M059J (cell line): Measurements from ENCODE around the gene MEMO1. TPM values are rescaled to one million over a fixed set of nuclear protein-coding genes. Genes with fewer than 3 reads are reported as not detected.
A peak's percentile ranks its signal among the peaks of the same experiment; 100 is the strongest.
"Not testable (repeated sequence)": the region's sequence is repeated elsewhere in the genome, so short reads cannot be mapped to it uniquely, and the experiment has no call there.

ENCODE experiments used
- DNase-seq: peaks from one replicate; pipeline ENCODE4 v3.0.0-alpha.2; 2012; ENCODE audit warnings: low read depth
- total RNA-seq: library from RNA; depleted of rRNA; stranded (reverse); fragments of >200 nt; shearing (Covaris generic); gene quantifications from 2 replicates; pipeline ENCODE4 v1.2.3, GENCODE V29; 2014

The MEMO1 gene
- total RNA-seq, 1 experiment from 2014 or later = 36.5 TPM

DNA sequence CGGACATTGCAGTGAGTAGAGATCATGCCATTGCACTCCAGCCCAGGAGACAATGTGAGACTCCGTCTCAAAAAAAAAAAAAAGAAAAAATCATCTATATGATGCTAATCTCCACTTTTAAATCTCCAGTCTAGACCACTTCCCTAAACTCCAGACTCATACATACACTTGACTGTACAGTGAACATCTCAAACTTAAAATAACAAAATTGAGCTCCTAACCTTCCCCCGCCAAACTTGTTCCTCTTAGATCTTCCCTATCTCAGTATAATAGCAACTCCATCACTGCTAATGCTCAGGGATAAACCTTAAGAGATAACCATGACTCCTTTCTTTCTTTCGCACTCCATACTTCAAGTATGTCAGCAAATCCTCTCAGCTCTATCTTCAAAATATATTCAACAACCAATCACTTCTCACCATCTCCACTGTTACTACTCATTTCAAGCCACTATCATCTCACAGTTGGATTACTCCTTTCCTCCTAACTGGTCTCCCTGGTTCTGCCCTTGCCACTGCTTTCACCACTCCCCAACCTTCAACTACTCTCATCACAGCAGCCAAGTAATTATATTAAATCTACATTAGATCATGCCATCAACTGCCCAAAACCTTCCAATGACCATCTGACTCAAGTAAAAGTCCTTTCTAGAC, 12.0 kb downstream of the MEMO1 start:
- DNase-seq = no peak

DNA sequence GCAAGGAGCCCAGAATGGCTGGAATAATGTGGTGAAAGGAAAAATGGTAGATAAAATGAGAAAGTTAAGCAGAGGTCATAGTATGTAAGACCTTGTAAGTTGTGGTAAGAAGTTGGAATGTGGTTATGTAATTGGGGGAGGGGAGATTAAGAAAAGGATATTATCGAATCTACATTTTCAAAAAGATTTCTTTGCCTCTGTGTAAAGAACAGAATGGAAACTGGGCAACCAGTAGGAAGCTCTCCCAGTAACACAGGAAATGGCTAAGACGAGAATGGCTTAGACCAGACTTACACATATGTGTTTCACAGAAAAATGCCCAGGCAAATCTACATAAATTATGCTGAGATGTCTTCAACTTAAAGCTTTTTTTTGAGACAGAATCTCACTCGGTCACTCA, 13.2 kb downstream of the MEMO1 start:
- no peak for DNase-seq

DNA sequence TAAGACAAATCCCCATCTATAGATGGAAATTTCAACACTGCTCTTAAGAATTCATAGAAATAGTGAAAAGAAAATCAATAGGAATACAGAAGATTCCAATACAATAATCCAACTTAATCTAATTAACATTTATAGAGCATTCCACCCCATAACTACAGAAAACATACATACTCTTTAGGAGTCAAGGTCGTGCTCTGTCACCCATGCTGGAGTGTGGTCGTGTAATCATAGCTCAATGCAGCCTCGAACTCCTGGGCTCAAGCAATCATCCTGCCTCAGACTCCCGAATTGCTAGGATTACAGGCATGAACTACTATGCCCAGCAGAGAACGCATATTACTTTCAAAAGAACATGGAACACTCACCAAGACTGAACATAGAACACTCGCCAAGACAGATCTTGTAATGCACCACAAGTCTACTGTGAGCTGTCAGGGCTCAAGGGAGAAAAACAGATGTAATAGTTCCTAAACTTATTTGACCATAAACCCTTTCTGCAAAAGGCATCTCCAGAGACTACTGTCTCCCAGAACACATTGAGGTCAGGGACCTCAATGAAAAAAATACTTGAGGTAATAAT, 14.1 kb downstream of the MEMO1 start:
- no peak for DNase-seq

- DNase-seq = no peak
Observed at GRCh38 chr2:31992934-31993333, 17.9 kb downstream of the MEMO1 start.

DNA sequence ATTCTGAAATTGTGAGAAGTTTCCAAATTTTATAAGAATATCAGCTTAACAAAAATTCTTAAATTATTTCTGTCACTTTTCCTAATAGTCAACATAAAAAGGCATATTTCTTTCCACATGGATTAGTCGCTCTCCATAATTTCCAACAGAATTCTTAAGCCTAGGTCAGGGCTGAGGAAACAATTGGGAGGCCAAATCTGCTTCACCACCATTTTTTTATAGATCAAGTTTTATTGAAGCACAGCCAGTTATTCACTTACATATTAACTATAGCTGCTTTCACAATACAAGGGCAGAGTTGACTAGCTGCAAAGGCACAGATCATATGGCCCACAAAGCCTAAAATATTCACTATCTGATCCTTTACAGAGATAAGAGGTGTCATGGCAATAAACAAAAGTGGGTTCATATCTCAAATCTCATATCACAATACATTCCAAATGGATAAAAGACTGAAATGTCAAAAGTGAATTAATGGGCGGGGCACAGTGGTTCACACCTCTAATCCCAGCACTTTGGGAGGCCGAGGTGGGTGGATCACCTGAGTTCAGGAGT, 18.7 kb downstream of the MEMO1 start:
- DNase-seq = no peak

GRCh38 chr2:31989946-31990345, 20.9 kb downstream of the MEMO1 start:
- no peak for DNase-seq

DNA sequence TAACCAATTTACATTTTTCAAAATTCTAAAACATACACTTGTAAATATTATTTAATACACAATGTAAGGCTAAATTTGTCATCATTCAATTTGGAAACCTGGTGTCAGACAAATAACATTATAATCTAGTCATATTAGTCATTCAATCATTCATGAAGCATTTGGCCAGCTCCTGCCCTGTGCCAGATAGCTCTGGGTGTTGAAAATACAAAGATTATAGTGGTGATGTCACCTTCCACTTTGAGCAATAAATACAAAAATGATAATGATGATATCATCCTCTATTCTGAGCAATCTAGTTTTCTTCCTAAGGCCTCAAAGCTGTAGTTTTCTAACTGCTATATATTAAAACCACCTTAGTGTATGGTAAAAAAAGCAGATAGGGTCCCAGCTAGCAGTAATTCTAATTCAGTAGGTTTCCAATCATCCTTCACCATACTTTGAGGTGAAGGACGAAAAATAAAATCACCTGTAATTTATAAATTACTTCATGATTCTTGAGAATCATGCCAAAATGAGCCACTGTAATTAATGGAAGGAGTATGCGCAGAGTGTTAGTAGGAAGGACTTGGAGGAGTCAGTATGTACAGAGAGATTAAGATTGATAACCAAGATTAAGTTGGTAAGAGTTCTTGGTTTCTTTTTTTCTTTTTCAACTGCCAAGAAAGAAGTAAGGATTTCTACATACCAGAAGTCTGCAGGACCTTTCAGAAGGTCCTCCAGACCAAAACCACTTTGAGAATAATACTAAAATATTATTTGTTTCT, 23.2 kb downstream of the MEMO1 start:
- DNase-seq = peak; percentile 55

- DNase-seq = no peak
Observed at GRCh38 chr2:31986906-31987305, 23.9 kb downstream of the MEMO1 start.

DNA sequence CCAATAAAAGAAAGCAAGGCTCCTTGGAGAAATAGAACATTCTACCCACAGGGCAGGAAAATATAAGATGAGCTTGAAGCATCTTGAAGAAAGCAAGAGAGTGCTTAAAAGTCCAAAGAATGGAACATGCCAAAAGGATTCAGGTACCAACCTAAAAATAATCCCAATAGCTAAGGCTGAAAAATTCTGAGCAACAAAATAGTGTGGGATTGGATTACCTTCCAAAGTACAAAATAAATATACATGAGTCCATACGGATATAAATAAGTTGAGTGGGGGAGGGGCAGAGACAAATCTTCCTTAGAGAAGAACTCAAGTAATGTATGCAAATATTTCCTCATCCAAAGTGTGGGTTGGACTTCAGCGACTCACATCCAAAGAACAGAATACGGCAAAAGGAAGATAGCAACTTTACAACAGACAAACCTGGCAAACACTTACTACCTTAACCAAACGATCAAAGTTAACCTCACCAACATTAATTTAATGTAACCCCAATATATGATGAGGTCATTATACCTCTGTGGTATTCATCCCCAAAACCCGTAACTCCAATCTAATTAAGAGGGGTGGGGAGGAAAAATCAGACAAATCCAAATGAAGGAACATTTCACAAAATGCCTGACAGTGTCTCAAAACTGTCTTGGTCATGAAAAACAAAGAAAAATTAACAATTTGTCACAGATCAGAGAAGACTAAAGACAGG, 26.9 kb downstream of the MEMO1 start:
- DNase-seq = no peak

DNA sequence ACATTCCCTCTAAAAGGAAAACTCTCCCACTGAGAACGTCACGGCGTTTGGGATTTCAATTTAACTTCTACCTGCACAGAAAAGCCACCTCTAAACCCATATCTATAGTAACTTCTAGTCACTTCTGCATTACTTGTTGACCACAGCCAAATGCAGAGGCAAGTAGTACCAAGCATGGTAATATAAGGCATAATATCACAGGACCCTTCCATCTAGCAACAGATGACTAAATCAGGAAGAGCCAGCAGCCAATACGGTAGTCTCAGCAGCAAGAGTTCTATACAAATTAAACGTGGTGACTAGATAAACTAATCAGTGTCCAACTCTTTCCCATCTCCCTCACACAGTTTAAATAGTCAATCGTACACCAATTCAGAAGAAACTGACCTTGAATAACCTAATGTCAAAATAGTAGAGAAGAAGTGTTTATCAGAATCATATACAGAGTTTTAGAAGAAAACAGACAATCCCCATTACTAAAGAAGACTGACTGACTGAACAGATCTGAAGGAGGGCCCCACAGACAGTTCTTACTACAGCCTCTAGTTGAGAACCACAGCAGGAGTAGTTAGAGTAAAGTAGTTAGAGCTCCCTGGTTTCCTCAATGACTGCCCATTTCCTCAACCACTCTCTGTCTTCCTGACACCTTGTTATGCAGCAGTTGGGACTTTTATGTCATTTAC, 30.0 kb downstream of the MEMO1 start:
- no peak for DNase-seq

GRCh38 chr2:31979956-31980355, 30.9 kb downstream of the MEMO1 start:
- DNase-seq = no peak

DNA sequence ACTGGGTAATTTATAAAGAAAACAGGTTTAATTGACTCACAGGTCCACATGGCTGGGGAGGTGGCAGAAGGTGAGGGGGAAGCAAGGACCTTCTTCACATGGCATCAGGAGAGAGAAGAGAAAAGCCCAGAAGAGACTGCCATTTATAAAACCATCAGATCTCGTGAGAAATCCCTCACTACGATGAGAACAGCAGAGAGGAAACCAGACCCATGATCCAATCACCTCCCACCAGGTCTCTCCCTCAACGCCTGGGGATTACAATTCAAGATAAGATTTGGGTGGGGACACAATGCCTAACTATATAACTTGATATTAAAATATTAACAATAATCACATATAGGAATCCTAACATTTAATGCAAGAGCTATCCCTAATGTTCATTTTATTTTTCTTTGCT, 31.8 kb downstream of the MEMO1 start:
- DNase-seq = no peak

DNA sequence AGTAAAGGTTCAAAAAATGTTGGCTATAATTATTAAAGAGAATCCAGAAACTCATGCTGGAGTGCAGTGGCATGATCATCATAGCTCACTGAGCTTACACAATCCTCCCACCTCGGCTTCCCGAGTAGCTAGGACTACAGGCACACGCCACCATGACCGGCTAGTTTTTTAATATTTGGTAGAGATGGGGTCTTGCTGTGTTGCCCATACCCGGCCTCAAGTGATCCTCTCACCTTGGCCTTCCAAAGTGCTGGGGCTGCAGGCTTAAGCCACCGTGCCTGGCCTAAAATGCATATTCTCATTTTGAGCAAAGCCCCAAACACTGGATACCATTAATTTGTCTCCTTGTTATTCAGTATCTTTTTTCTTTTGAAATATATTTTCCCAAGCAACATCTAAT, 32.4 kb downstream of the MEMO1 start:
- no peak for DNase-seq

DNA sequence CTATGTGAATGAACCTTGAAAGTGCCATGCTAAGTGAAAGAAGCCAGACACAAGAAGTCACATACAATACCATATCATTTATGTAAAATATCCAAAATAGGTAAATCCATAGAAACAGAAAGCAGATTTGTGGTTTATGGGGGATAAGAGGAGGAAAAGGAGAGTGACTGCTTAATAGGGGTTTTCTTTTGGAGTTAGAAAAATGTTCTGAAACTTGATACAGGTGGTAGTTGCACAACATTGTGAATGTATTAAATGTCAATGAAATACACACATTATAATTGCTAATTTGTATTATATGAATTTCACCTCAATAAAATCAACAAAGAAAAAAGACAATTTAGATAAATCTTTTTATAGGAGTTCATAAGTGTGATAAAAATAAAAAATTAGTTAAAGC, 37.1 kb downstream of the MEMO1 start:
- no peak for DNase-seq

DNA sequence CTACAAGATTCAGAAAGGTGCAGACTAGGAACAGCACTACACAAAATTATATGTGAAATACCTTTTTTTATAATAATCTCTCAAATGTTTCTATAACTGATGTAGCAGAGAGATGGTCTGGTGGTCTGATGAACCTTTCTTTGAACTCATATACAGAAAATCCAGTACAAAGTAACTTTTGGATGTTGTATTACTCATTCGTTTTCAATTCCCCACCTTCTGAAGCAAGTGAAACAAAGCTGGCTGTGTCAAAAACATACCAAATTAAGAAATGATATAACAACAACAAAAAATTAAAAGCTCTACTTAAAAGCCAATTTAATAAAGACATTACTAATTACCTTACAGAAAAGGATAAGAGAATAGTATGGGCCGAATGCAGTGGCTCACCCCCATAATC, 38.7 kb downstream of the MEMO1 start:
- DNase-seq = no peak

- DNase-seq = no peak
Observed at GRCh38 chr2:31969178-31969577, 41.6 kb downstream of the MEMO1 start.

DNA sequence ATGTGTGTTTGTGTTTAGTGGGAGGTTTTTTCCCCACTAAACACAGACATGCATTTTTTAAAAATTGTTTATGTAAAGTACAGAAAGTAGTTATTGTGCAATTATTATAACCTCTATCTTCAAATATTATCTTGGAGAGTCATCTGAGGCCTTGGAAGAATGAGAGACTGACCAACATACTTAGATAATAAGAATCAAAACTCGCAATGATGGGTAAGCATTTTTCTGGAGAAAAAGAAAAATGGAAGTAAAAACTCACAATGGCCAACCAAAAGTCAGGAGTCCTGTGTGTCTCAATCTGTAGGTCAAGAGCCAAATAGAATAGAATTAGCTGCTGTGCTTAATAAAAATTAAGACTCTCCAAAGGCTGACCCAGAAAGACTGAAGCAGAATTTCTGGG, 43.0 kb downstream of the MEMO1 start:
- no peak for DNase-seq

GRCh38 chr2:31966402-31966801, 44.4 kb downstream of the MEMO1 start:
- not testable (repeated sequence) for DNase-seq

GRCh38 chr2:31965094-31965493, 45.7 kb downstream of the MEMO1 start:
- DNase-seq = no peak

GRCh38 chr2:31962757-31963361, 47.9 kb downstream of the MEMO1 start:
- DNase-seq = peak; percentile 24

DNA sequence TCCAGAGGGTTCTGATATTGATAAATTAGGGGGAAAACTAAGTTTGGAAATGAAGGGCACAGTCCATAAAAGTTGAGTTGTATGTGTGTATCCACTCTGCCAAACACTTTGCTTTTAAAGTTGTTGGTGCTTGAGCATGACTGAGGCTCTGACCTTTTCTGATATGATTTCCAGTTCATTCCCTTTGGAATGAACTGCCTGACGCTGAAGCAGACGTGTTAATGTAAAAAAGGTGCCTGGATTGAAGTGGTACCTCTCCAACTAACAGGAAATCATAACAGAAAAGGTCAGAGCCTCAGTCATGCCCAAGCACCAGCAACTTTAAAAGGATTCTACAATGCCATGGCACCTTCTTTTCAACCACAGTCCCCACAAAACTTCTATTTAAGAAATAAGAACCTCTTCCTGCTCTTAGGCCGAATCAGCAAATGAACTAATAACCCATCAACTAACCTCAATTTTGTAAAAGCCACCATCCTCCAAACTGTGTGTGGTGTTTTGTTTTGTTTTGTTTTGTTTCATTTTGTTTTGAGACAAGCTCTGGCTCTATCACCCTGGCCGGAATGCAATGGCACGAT, 52.6 kb downstream of the MEMO1 start:
- no peak for DNase-seq
